ENCODE results near the gene EHF. TPM values are rescaled to one million over a fixed set of nuclear protein-coding genes. Genes with fewer than 3 reads are reported as not detected.
"Not testable (repeated sequence)": the region's sequence is repeated elsewhere in the genome, so short reads cannot be mapped to it uniquely, and the experiment has no call there.

Gene EHF
- total RNA-seq, 4 donors from 2014 or later, result 0.13 to 30.0 (median 1.0) TPM

- Histone ChIP-seq H3K27ac (no peak overlapping the region), H3K27me3 (no peaks in the 10 kb centered on the region), H3K36me3 (no peaks in the 10 kb centered on the region), H3K4me1 (no peaks in the 10 kb centered on the region), H3K4me3 (no peak overlapping the region), H3K9me3 (no peaks in the 10 kb centered on the region)
- TF ChIP-seq POLR2AphosphoS5 (IDR thresholded peaks at IDR 0.05) (no peak), CTCF (IDR thresholded peaks at IDR 0.05) (no peak), POLR2A (IDR thresholded peaks at IDR 0.05) (no peak), EP300 (IDR thresholded peaks at IDR 0.05) (no peak)
- 86 to 93% methylated on average over 1 of the region's 1 CpG for WGBS, 2 donors (ENCODE audit: low coverage in 1 of 2)
- ATAC-seq, result no peak
These were observed 62.5 kb downstream of the EHF start for GRCh38 chr11:34683396-34683795.

GRCh38 chr11:34685864-34686263, 65.0 kb downstream of the EHF start:
- no peak for TF ChIP-seq POLR2A (IDR thresholded peaks at IDR 0.05)
- no peak for TF ChIP-seq CTCF (IDR thresholded peaks at IDR 0.05)
- TF ChIP-seq EP300 (IDR thresholded peaks at IDR 0.05), result no peak
- no peak for TF ChIP-seq POLR2AphosphoS5 (IDR thresholded peaks at IDR 0.05)
- WGBS, 2 donors (ENCODE audit: low coverage in 1 of 2), result 100% methylated on average over 2 of the region's 2 CpGs
- no peaks in the 10 kb centered on the region for H3K27me3 ChIP-seq
- H3K4me1 ChIP-seq, result no peaks in the 10 kb centered on the region
- no peak overlapping the region for H3K4me3 ChIP-seq
- no peak overlapping the region for H3K27ac ChIP-seq
- H3K9me3 ChIP-seq, result no peaks in the 10 kb centered on the region
- no peak for ATAC-seq
- no peaks in the 10 kb centered on the region for H3K36me3 ChIP-seq

GRCh38 chr11:34692299-34692698, 71.4 kb downstream of the EHF start:
- not testable (repeated sequence) for H3K9me3 ChIP-seq, H3K27ac ChIP-seq, H3K4me3 ChIP-seq, H3K4me1 ChIP-seq, ATAC-seq, H3K27me3 ChIP-seq, H3K36me3 ChIP-seq
- no CpG with 5 or more reads among the region's 26 CpGs for WGBS, 2 donors (ENCODE audit: low coverage in 1 of 2)

- H3K9me3 ChIP-seq, result peaks cover 0 to 5% (median 0%) of the 10 kb centered on the region in 3 donors
These were observed 76.0 kb downstream of the EHF start for GRCh38 chr11:34696862-34697261.

GRCh38 chr11:34706709-34707461, 86.0 kb downstream of the EHF start:
- no peak for ATAC-seq
- no peak overlapping the region for H3K27ac ChIP-seq
- H3K36me3 ChIP-seq, result no peaks in the 10 kb centered on the region
- peaks cover 0 to 20% (median 0%) of the 10 kb centered on the region in 3 donors for H3K9me3 ChIP-seq
- no peaks in the 10 kb centered on the region for H3K4me1 ChIP-seq
- WGBS, 2 donors (ENCODE audit: low coverage in 1 of 2), result no CpG with 5 or more reads among the region's 2 CpGs
- TF ChIP-seq EP300 (IDR thresholded peaks at IDR 0.05), result no peak
- no peak for TF ChIP-seq CTCF (IDR thresholded peaks at IDR 0.05)
- TF ChIP-seq POLR2A (IDR thresholded peaks at IDR 0.05), result no peak
- no peak for TF ChIP-seq POLR2AphosphoS5 (IDR thresholded peaks at IDR 0.05)
- H3K4me3 ChIP-seq, result no peak overlapping the region
- no peaks in the 10 kb centered on the region for H3K27me3 ChIP-seq

More at GRCh38 chr11:34696862-34697261, 76.0 kb downstream of the EHF start:
- H3K27ac ChIP-seq, result no peak overlapping the region
- H3K4me3 ChIP-seq, result no peak overlapping the region
- ATAC-seq, result no peak
- H3K27me3 ChIP-seq, result no peaks in the 10 kb centered on the region
- no peaks in the 10 kb centered on the region for H3K4me1 ChIP-seq
- no peak for TF ChIP-seq POLR2AphosphoS5 (IDR thresholded peaks at IDR 0.05)
- no peak for TF ChIP-seq POLR2A (IDR thresholded peaks at IDR 0.05)
- TF ChIP-seq CTCF (IDR thresholded peaks at IDR 0.05), result no peak
- no peak for TF ChIP-seq EP300 (IDR thresholded peaks at IDR 0.05)
- H3K36me3 ChIP-seq, result no peaks in the 10 kb centered on the region

Measured in gastroesophageal sphincter (tissue), 4 donors.